DND-41 (cell line): Measurements from ENCODE around the gene FAM219A.
"Not testable (repeated sequence)": the region's sequence is repeated elsewhere in the genome, so short reads cannot be mapped to it uniquely, and the experiment has no call there.

Source experiments
- ATAC-seq: fragments of 200-7000 bp; cut with Tn5 transposase; 3 replicates; pipeline ENCODE4 v1.9.1; 2021; ENCODE audit warnings: low read depth; ENCODE audit not compliant: insufficient read depth
- DNase-seq: peaks from one replicate; pipeline ENCODE4 v3.0.0-alpha.2; 2020
- H2AFZ ChIP-seq: 2 replicates; pipeline ENCODE4 v1.6.0; 2012; ENCODE audit warnings: low read depth, low read length
- H3K27ac ChIP-seq: 2 replicates; pipeline ENCODE4 v1.5.1; 2012; ENCODE audit warnings: low read length, inconsistent platforms
- H3K27me3 ChIP-seq: fragments of 200-600 bp; sonication (generic); 2 replicates; pipeline ENCODE4 v1.6.0; 2012; ENCODE audit warnings: low read length, mild to moderate bottlenecking, inconsistent platforms; ENCODE audit not compliant: insufficient read depth, poor library complexity
- H3K36me3 ChIP-seq: 2 replicates; pipeline ENCODE4 v1.5.1; 2012; ENCODE audit warnings: low read length, inconsistent platforms; ENCODE audit not compliant: insufficient read depth
- H3K4me1 ChIP-seq: 2 replicates; pipeline ENCODE4 v1.5.1; 2012; ENCODE audit warnings: mild to moderate bottlenecking, low read length; ENCODE audit not compliant: insufficient read depth
- H3K4me2 ChIP-seq: 2 replicates; pipeline ENCODE4 v1.6.0; 2012; ENCODE audit warnings: mild to moderate bottlenecking, moderate library complexity, low read length, inconsistent platforms; ENCODE audit not compliant: insufficient read depth
- H3K4me3 ChIP-seq, 2 experiments: fragments of 200-600 bp in 1 of 2; shearing (Covaris generic) in 1 of 2; 2 replicates each; pipeline ENCODE4 v1.5.1; 2012 to 2016; ENCODE audit warnings: inconsistent platforms in 2 of 2, low read length in 2 of 2, mild to moderate bottlenecking in 2 of 2, low read depth in 1 of 2, moderate library complexity in 1 of 2
- H3K79me2 ChIP-seq: 2 replicates; pipeline ENCODE4 v1.6.0; 2012; ENCODE audit warnings: low read length, inconsistent platforms; ENCODE audit not compliant: insufficient read depth
- H3K9ac ChIP-seq: 2 replicates; pipeline ENCODE4 v1.6.0; 2012; ENCODE audit warnings: low read depth, mild to moderate bottlenecking, inconsistent platforms, low read length, moderate library complexity
- H3K9me3 ChIP-seq: 2 replicates; pipeline ENCODE4 v1.5.1; 2012; ENCODE audit warnings: low read length, moderate library complexity, mild to moderate bottlenecking, inconsistent platforms; ENCODE audit not compliant: insufficient read depth, severe bottlenecking
- H4K20me1 ChIP-seq: 2 replicates; pipeline ENCODE4 v1.6.0; 2012; ENCODE audit warnings: low read length; ENCODE audit not compliant: insufficient read depth
- CTCF ChIP-seq: IDR thresholded peaks from 2 replicates; pipeline ENCODE4 v1.5.1; 2012; ENCODE audit warnings: borderline replicate concordance, low read length, moderate library complexity, mild to moderate bottlenecking; ENCODE audit not compliant: poor library complexity, severe bottlenecking; ENCODE audit errors: extremely low read depth
- EZH2 ChIP-seq: IDR thresholded peaks from 3 replicates; pipeline ENCODE4 v1.6.1; 2012; ENCODE audit warnings: borderline replicate concordance, low read depth, mild to moderate bottlenecking, moderate library complexity, low read length, inconsistent platforms; ENCODE audit not compliant: severe bottlenecking

Gene FAM219A

GRCh38 chr9:34442770-34443169 lies 15.6 kb downstream of the FAM219A start:
- H3K4me3 ChIP-seq: no peak overlapping the region
- TF ChIP-seq EZH2 (no peak), CTCF (no peak)
- no peak overlapping the region for H3K27ac ChIP-seq
- H3K4me1 ChIP-seq: peaks cover 7% of the 10 kb centered on the region
- no peaks in the 10 kb centered on the region for H3K27me3 ChIP-seq
- ATAC-seq (no peak), DNase-seq (no peak)
- H3K79me2 ChIP-seq: no peaks in the 10 kb centered on the region
- H4K20me1 ChIP-seq: peaks cover 37% of the 10 kb centered on the region; the same call in 1 of the 2 replicates
- H3K9me3 ChIP-seq: no peaks in the 10 kb centered on the region
- no peak overlapping the region for H3K9ac ChIP-seq
- H2AFZ ChIP-seq: no peak overlapping the region
- no peak overlapping the region for H3K4me2 ChIP-seq
- H3K36me3 ChIP-seq: no peaks in the 10 kb centered on the region

- H3K27me3 ChIP-seq: no peaks in the 10 kb centered on the region
- peaks cover 7% of the 10 kb centered on the region for H3K4me1 ChIP-seq
- no peak for ATAC-seq
- TF ChIP-seq EZH2: no peak
- no peak for TF ChIP-seq CTCF
- H2AFZ ChIP-seq: no peak overlapping the region
- H3K9me3 ChIP-seq: no peaks in the 10 kb centered on the region
- no peak overlapping the region for H3K9ac ChIP-seq
- H3K79me2 ChIP-seq: no peaks in the 10 kb centered on the region
- H3K4me3 ChIP-seq: no peak overlapping the region
- DNase-seq: no peak
- no peak overlapping the region for H3K4me2 ChIP-seq
- H3K36me3 ChIP-seq: no peaks in the 10 kb centered on the region; the same call in 1 of the 2 replicates
- no peak overlapping the region for H3K27ac ChIP-seq
- H4K20me1 ChIP-seq: peaks cover 31% of the 10 kb centered on the region; the same call in 1 of the 2 replicates
These were observed 18.4 kb downstream of the FAM219A start for GRCh38 chr9:34440017-34440416.

- H3K36me3 ChIP-seq, H3K27ac ChIP-seq, H3K4me2 ChIP-seq, H3K4me3 ChIP-seq, DNase-seq, H2AFZ ChIP-seq, H3K9ac ChIP-seq, H3K27me3 ChIP-seq, H3K9me3 ChIP-seq, ATAC-seq, H3K79me2 ChIP-seq, H3K4me1 ChIP-seq: not testable (repeated sequence)
- peaks cover 23% of the 10 kb centered on the region; the same call in 1 of the 2 replicates for H4K20me1 ChIP-seq
These were observed 19.9 kb downstream of the FAM219A start for GRCh38 chr9:34438465-34438864.

GRCh38 chr9:34437926-34438307 lies 20.5 kb downstream of the FAM219A start:
- DNase-seq, H3K36me3 ChIP-seq, H3K9ac ChIP-seq, H3K4me3 ChIP-seq, H3K27ac ChIP-seq, H2AFZ ChIP-seq, H3K9me3 ChIP-seq, ATAC-seq, H3K79me2 ChIP-seq, H3K4me1 ChIP-seq, H3K4me2 ChIP-seq, H3K27me3 ChIP-seq: not testable (repeated sequence)
- peaks cover 18% of the 10 kb centered on the region; the same call in 1 of the 2 replicates for H4K20me1 ChIP-seq
